Measurements from ENCODE around the gene ITGA2. TPM values are rescaled to one million over a fixed set of nuclear protein-coding genes. Genes with fewer than 3 reads are reported as not detected.

The ITGA2 gene
- total and polyA plus RNA-seq, 7 donors: 0.10 to 0.91 (median 0.64) TPM

DNA sequence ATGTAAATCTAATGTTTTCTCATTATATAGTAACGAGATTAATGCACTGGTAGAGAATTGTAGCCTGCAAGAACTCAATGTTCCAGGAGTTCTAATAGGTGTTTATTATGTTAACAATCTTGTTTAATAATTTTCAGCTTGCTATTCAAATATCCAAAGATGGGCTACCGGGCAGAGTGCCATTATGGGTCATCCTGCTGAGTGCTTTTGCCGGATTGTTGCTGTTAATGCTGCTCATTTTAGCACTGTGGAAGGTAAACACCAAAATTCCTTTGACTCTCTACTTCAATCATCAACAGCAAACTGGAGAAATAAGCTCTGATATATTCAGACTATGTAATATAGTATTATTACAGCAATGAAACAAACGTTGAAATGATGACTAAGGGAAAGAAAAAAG lies 41.9 kb upstream of the ITGA2 start:
- TF ChIP-seq, protein P1, sequence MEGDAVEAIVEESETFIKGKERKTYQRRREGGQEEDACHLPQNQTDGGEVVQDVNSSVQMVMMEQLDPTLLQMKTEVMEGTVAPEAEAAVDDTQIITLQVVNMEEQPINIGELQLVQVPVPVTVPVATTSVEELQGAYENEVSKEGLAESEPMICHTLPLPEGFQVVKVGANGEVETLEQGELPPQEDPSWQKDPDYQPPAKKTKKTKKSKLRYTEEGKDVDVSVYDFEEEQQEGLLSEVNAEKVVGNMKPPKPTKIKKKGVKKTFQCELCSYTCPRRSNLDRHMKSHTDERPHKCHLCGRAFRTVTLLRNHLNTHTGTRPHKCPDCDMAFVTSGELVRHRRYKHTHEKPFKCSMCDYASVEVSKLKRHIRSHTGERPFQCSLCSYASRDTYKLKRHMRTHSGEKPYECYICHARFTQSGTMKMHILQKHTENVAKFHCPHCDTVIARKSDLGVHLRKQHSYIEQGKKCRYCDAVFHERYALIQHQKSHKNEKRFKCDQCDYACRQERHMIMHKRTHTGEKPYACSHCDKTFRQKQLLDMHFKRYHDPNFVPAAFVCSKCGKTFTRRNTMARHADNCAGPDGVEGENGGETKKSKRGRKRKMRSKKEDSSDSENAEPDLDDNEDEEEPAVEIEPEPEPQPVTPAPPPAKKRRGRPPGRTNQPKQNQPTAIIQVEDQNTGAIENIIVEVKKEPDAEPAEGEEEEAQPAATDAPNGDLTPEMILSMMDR (IDR thresholded peaks at IDR 0.05): no peak
- Histone ChIP-seq H3K4me3 (no peak overlapping the region), H3K9me3 (no peaks in the 10 kb centered on the region), H3K4me1 (no peaks in the 10 kb centered on the region), H3K27me3 (ENCODE audit: insufficient read depth in 3 of 3, low read length in 2 of 3) (no peaks in the 10 kb centered on the region), H3K36me3 (ENCODE audit: insufficient read depth in 1 of 2, low read depth in 1 of 2) (no peaks in the 10 kb centered on the region), H3K27ac (no peak overlapping the region)
- DNase-seq (no peak), ATAC-seq (no peak)
- intact Hi-C loops (cut with DNase I): loop anchor here (5.0 to 10.0 kb wide), 2 partner anchors 145 to 1268 kb away; no protein-coding TSS in a partner anchor
- WGBS, 3 donors: 64 to 79% (median 75%) methylated on average over 4 of the region's 4 CpGs

DNA sequence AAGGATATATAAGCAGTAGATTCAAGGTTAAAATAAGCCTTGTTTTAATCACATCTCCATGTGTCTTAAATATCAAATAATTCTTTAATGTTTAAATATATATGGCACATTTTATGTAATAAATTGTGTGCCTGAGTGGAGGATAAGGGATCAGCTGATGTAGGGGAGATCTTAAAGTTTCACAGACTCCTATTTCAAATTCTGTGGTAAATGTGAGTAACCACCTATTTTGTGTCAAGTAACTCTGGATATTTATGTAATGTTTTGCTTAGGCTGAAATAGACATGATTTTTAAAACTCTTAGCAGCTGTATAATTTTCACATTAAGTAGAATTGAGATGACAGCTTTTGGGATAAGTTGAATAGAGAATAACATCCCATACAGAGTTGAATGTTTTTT lies 41.3 kb upstream of the ITGA2 start:
- intact Hi-C loops (cut with DNase I): loop anchor here (2.0 to 10.0 kb wide), 3 partner anchors 144 to 1267 kb away; no protein-coding TSS in a partner anchor
- Histone ChIP-seq H3K9me3 (no peaks in the 10 kb centered on the region), H3K36me3 (ENCODE audit: insufficient read depth in 1 of 2, low read depth in 1 of 2) (no peaks in the 10 kb centered on the region), H3K27me3 (ENCODE audit: insufficient read depth in 3 of 3, low read length in 2 of 3) (no peaks in the 10 kb centered on the region), H3K4me3 (no peak overlapping the region), H3K27ac (no peak overlapping the region), H3K4me1 (no peaks in the 10 kb centered on the region)
- ATAC-seq: no peak
- no peak for DNase-seq
- TF ChIP-seq, protein P1 (IDR thresholded peaks at IDR 0.05): no peak

DNA sequence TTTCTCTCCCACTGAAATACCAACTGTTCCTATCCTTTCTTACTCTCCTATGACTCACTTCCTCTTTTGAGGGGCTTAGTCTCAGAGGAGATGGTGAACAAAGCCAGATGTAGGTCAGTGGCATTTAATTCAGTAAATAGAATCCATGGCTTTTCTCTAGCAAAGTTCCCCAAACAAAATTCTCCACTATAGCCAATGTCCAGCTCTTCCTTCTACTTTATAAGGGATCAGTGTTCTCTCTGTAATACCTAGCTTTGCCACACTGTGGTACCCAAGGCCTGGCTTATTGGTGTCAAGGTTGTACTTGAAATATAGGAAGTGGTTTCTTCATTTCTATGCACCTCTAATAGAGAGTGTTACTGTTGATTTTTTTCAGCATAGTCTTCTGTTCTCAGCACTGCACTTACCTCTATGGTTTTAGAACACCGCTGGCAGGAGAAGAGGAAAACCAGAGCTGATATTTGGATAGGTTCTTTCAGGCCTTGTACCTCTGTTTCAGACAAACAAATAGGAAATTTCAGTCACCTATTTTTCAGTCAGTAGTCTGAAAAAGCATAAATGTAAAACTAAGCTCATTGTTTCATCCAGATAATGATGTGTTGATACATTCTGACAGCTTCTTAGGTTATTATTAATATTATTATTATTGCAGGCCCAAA lies 40.6 kb upstream of the ITGA2 start:
- no peaks in the 10 kb centered on the region for H3K9me3 ChIP-seq
- no peak overlapping the region for H3K4me3 ChIP-seq
- DNase-seq: peak in 1 of 2 donors; percentile 17
- WGBS, 3 donors: 48 to 61% (median 52%) methylated on average over 1 of the region's 1 CpG
- TF ChIP-seq, protein P1 (IDR thresholded peaks at IDR 0.05): peak; percentile 71
- intact Hi-C loops (cut with DNase I): loop anchor here (2.0 to 10.0 kb wide), 3 partner anchors 144 to 1266 kb away; no protein-coding TSS in a partner anchor
- no peaks in the 10 kb centered on the region for H3K27me3 ChIP-seq (ENCODE audit: insufficient read depth in 3 of 3, low read length in 2 of 3)
- H3K36me3 ChIP-seq (ENCODE audit: insufficient read depth in 1 of 2, low read depth in 1 of 2): no peaks in the 10 kb centered on the region
- H3K4me1 ChIP-seq: no peaks in the 10 kb centered on the region
- no peak overlapping the region for H3K27ac ChIP-seq
- ATAC-seq: peak; percentile 71 to 81 (median 78)

DNA sequence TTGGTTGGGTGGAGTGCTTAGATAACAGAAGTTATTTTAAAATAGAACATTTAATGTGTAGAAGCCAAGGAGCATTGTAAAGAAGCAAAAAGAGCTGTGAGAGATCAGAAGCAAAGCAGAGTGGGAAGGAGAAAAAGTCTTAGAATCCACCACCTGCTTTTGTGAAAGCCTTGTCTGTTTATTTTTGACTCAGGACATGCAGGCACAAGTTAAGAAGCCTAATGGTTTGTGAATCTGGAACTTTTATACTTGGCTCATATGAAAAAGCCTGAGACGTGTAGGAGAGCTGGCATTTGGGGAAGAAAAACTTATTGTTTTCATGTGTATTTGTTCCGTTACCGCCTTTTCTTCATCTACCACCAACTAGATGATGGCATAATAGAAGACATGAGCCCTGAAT lies 38.5 kb upstream of the ITGA2 start:
- Histone ChIP-seq H3K27ac (no peak overlapping the region), H3K36me3 (ENCODE audit: insufficient read depth in 1 of 2, low read depth in 1 of 2) (peaks cover 0 to 3% of the 10 kb centered on the region in 2 donors), H3K9me3 (no peaks in the 10 kb centered on the region), H3K27me3 (ENCODE audit: insufficient read depth in 3 of 3, low read length in 2 of 3) (no peaks in the 10 kb centered on the region), H3K4me1 (no peaks in the 10 kb centered on the region), H3K4me3 (no peak overlapping the region)
- 83 to 95% (median 86%) methylated on average over 3 of the region's 3 CpGs for WGBS, 3 donors
- DNase-seq (no peak), ATAC-seq (no peak)
- TF ChIP-seq, protein P1 (IDR thresholded peaks at IDR 0.05): no peak
- intact Hi-C loops (cut with DNase I): no loop called here

DNA sequence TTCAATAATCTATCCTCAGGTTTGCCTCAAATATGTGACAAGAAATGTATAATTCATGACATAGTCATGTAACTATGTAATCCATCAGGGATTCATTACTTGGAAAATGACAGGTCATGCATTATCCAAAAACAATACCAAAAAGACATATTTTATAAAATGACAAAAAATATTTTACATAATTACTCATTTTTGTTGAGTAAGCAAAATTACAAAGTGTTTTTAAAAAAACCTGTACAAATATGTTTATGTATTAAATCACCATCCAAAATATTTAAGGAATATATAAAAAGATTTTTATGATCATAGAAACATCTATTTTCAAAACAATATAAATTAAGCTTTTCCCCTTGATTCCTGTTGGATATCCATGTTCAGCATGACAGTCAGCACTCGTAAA lies 36.7 kb upstream of the ITGA2 start:
- ATAC-seq: no peak
- 99 to 100% (median 100%) methylated on average over 1 of the region's 1 CpG for WGBS, 3 donors
- intact Hi-C loops (cut with DNase I): no loop called here
- no peaks in the 10 kb centered on the region for H3K9me3 ChIP-seq
- H3K36me3 ChIP-seq (ENCODE audit: insufficient read depth in 1 of 2, low read depth in 1 of 2): peaks cover 0 to 3% of the 10 kb centered on the region in 2 donors
- TF ChIP-seq, protein P1 (IDR thresholded peaks at IDR 0.05): no peak
- no peak overlapping the region for H3K4me3 ChIP-seq
- no peak overlapping the region for H3K27ac ChIP-seq
- no peaks in the 10 kb centered on the region for H3K27me3 ChIP-seq (ENCODE audit: insufficient read depth in 3 of 3, low read length in 2 of 3)
- H3K4me1 ChIP-seq: no peaks in the 10 kb centered on the region
- no peak for DNase-seq

Data from psoas muscle (tissue), 8 donors.